GM18907 (cell line): Measurements from ENCODE around the gene PCDH10.
A peak's percentile ranks its signal among the peaks of the same experiment; 100 is the strongest.

Experiments
- ATAC-seq: cut with Tn5 transposase; IDR thresholded peaks from one replicate; pipeline ENCODE4 v1.9.1; 2021; ENCODE audit warnings: mild to moderate bottlenecking, moderate library complexity; ENCODE audit not compliant: unreplicated experiment

The PCDH10 gene

DNA sequence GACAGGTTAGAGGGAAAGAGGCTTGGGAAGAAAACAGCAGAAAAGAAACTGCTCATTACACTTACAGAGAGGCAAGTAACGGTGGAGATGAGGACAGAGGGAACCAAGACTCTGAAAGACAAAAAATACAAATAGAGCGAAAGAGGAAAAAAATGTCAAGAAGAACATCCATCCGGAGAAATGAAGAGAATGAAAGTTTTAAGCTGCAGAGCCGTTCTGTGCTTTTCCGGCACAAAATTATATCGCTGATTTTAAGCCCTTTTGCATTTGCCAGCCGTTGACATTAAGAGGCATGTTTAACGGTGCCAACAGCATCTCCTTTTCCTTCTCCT lies 236 bp downstream of the PCDH10 start:
- no peak for ATAC-seq

DNA sequence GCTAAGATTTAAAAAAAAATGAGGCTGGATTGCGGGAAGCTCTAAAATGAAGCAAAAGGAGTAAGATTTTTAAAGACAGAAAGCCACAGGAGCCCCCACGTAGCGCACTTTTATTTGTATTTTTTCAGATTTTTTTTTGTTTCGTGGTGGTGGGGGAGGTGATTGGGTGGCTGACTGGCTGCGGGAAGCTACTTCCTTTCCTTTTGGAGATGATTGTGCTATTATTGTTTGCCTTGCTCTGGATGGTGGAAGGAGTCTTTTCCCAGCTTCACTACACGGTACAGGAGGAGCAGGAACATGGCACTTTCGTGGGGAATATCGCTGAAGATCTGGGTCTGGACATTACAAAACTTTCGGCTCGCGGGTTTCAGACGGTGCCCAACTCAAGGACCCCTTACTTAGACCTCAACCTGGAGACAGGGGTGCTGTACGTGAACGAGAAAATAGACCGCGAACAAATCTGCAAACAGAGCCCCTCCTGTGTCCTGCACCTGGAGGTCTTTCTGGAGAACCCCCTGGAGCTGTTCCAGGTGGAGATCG lies 908 bp downstream of the PCDH10 start:
- no peak for ATAC-seq

DNA sequence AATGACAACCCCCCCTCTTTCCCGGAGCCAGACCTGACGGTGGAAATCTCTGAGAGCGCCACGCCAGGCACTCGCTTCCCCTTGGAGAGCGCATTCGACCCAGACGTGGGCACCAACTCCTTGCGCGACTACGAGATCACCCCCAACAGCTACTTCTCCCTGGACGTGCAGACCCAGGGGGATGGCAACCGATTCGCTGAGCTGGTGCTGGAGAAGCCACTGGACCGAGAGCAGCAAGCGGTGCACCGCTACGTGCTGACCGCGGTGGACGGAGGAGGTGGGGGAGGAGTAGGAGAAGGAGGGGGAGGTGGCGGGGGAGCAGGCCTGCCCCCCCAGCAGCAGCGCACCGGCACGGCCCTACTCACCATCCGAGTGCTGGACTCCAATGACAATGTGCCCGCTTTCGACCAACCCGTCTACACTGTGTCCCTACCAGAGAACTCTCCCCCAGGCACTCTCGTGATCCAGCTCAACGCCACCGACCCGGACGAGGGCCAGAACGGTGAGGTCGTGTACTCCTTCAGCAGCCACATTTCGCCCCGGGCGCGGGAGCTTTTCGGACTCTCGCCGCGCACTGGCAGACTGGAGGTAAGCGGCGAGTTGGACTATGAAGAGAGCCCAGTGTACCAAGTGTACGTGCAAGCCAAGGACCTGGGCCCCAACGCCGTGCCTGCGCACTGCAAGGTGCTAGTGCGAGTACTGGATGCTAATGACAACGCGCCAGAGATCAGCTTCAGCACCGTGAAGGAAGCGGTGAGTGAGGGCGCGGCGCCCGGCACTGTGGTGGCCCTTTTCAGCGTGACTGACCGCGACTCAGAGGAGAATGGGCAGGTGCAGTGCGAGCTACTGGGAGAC lies 1.6 kb downstream of the PCDH10 start:
- no peak for ATAC-seq

DNA sequence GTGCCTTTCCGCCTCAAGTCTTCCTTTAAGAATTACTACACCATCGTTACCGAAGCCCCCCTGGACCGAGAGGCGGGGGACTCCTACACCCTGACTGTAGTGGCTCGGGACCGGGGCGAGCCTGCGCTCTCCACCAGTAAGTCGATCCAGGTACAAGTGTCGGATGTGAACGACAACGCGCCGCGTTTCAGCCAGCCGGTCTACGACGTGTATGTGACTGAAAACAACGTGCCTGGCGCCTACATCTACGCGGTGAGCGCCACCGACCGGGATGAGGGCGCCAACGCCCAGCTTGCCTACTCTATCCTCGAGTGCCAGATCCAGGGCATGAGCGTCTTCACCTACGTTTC lies 2.2 kb downstream of the PCDH10 start:
- no peak for ATAC-seq

DNA sequence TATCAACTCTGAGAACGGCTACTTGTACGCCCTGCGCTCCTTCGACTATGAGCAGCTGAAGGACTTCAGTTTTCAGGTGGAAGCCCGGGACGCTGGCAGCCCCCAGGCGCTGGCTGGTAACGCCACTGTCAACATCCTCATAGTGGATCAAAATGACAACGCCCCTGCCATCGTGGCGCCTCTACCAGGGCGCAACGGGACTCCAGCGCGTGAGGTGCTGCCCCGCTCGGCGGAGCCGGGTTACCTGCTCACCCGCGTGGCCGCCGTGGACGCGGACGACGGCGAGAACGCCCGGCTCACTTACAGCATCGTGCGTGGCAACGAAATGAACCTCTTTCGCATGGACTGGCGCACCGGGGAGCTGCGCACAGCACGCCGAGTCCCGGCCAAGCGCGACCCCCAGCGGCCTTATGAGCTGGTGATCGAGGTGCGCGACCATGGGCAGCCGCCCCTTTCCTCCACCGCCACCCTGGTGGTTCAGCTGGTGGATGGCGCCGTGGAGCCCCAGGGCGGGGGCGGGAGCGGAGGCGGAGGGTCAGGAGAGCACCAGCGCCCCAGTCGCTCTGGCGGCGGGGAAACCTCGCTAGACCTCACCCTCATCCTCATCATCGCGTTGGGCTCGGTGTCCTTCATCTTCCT lies 2.7 kb downstream of the PCDH10 start:
- no peak for ATAC-seq

DNA sequence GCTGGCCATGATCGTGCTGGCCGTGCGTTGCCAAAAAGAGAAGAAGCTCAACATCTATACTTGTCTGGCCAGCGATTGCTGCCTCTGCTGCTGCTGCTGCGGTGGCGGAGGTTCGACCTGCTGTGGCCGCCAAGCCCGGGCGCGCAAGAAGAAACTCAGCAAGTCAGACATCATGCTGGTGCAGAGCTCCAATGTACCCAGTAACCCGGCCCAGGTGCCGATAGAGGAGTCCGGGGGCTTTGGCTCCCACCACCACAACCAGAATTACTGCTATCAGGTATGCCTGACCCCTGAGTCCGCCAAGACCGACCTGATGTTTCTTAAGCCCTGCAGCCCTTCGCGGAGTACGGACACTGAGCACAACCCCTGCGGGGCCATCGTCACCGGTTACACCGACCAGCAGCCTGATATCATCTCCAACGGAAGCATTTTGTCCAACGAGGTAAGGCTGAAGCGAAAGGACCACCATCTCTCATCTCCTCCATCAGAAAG lies 3.3 kb downstream of the PCDH10 start:
- no peak for ATAC-seq

DNA sequence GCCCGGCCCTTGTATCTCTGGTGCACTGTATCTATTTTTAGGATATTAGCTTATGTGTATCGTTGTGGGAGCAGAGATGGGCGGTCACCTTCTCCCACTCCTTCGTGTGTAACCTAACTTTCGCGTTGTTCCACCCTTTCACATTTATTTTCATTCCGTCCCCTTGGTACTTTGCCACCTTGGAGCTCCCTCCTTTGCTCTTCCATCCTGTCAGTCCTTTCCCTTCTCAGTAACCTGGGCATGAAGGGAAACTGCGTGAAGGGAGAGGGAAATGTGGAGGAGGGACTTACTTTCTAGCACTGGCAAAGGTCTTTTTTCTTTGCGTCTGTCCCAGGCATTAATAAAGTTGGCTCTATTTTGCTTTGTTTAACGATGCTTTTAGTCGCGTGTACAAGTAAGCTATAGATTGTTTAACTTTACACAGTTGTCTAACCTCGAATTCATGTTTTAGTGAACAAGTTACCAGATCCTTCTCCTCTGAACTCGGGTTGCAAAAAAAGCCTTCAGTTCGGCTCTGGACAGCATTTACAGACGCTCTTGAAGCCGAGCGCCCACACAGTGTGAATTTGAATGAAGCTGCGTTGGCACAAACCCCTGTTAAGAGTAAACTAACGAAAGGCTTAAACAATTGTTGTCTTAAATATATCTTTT lies 3.9 kb downstream of the PCDH10 start:
- no peak for ATAC-seq

DNA sequence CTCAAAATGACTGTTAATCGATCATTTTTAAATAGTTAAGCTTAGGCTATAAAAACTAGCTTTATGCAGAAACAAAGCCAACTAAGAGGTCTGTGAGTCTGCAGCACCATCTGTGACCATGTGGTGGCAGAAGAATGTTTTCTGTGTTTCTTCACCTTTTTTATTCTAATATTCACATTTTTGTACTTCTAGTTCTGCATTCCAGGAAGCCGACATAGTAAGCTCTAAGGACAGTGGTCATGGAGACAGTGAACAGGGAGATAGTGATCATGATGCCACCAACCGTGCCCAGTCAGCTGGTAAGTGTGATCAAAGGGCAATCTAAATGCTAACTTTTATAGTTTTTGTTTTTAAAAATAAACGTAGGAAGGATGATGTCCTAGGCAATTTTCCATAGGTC lies 5.6 kb downstream of the PCDH10 start:
- peak; percentile 46 for ATAC-seq

DNA sequence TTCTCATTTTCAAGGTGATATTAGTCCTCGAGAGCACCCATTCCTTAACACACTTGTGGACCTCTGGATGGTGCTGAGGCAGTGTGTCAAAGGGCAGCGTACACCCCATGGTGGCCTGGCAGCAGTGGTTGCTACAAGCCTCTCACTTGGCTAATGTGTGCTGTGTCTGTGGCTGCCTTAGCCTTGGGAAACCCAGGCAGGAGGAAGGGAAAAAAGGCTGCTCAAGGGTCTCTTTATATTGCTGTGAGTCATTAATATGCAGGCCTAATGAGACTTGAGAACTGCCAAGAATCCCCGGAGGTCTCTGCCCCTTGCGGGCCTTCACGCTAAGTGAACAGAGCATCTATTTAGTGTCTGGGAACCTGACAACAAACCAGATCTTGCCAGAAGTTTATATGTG lies 7.0 kb downstream of the PCDH10 start:
- no peak for ATAC-seq

DNA sequence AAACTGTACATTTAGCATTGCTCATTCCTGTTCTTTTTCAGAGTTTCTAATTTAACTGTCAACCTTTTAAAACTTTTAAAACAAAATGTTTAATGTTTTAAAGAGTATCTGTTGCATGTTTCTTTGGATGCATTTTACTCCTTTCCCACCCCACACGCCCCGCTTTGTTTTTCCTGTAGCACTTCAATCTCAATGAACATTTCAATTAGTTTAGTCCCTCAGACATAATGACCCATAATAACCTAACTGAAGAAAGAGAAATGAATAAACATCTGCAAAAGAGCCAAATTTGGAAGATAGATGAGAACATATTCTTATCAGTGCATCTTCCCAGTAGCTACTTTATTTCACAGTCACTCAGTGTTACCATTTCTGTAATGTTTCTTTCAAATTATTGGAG lies 7.5 kb downstream of the PCDH10 start:
- no peak for ATAC-seq

DNA sequence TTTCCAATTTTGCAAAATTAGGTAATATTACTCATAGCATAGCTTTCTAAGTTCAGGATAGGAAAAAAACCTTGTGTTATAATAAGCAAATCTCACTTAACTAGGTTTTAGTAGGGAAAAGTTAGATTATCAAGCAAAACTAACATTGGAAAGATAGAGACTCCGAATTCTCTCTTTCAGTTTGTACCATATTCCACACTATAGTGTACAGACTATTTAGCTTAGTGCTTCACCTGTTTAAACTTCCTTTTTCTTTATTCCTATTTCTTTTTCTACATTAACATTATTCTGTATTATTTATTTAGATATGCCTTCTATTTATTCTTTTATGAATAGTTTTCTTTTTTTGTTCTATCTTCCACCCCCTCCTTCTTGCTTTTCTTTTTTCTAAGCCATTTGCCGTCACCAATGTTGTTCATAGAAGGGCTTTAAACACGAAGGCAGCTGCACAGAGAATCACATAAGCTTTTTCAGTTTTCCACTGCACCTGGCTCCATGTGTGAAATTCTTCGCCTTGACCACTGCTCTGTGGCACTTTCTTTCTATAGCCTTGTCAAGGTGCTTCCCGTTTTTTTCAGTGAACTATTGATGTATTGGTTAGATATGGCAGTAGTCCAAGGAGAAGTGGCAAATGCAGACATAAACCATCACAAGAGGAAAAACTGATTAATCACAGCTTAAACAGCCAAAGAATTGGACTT lies 8.5 kb downstream of the PCDH10 start:
- no peak for ATAC-seq

DNA sequence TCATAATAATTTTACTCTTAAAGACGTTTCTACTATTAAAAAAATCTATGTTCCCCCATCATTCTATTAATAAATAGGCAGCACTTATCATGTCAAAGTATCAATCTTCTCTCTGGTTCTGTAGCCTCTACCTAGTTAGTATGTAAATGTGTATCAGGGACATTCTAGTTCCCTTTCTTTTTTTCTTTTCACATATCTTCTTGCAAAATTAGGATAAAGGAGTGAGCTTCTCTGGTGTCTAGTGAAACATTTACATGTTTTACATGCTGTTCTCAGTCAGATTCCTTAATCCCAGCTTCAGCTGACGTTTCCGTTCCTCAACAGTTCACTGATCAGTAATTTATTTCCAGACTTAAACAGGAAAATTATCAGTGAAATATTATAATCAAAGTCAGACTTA lies 11.8 kb downstream of the PCDH10 start:
- no peak for ATAC-seq

DNA sequence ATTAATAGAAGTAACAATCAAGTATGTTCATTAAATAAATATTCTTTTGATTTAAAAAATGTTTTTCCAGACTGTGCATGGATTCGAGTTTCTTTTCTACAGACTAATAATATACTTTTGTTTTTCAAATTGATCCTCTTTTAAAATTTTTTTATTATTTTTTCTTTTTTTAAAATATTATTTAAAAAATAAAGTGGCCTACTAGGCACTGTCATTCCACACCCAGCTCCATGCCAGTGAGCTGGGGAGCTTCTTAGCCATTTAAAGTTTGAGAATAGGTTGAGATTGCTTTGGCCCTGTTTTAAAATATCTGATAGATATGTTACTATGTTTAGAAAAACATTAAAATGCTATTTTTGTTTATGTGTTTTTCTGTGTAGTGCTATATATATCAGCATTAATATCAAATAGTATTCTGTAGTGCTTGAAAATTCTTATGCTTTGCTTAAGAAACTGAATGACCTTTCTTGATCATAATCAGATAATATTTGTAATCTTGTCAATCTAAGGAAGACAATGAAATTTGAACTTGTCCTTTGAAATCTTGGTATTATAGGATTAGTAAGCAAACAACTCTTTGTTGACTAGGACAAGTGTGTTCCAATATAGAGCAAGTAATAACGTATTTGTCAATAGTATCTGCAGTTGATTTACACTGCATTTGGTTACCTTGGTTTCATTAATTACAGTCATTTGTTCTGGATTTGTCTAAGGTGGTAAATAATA lies 12.6 kb downstream of the PCDH10 start:
- ATAC-seq: no peak

DNA sequence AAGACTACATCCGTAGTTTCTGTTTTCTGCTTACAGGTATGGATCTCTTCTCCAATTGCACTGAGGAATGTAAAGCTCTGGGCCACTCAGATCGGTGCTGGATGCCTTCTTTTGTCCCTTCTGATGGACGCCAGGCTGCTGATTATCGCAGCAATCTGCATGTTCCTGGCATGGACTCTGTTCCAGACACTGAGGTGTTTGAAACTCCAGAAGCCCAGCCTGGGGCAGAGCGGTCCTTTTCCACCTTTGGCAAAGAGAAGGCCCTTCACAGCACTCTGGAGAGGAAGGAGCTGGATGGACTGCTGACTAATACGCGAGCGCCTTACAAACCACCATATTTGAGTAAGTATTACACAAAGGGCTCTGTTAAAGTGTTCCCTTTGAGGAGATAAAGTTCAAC lies 13.8 kb downstream of the PCDH10 start:
- no peak for ATAC-seq

DNA sequence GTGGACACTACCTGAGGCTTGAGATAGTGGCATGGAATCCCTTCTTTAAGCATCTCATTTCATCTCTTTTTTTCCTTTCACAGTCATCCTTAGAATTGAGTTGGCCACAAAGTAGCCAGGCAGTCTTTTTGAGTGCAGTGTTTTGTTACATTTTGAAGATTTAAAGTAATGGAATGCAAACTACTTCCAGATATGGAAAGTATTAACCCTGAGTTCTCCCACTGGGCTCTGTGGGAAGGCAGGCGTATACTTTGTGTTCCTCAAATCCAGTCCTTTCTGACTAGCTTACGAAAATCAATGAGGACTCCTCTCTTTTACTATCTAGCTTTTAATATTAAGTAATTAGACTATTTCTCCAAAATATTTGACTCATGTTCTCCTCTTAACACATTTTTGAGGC lies 29.9 kb downstream of the PCDH10 start:
- ATAC-seq: no peak

DNA sequence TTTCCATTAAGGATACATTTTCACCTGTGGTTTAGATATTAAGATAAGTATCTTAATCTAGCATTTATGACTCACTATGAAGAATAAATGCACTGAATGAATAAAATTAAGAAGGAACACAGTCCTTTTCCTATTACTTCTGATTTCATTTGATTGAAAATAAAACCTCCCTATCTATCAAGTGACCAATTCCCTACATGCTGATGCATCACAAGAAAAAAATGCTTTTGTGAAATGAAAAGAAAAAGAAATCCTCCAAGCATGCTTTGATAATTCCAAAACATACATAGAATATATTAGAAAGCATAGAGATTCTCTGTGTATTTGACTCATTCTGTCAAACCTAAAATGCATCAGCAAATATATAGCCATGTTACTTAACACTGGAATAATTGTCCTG lies 37.1 kb downstream of the PCDH10 start:
- no peak for ATAC-seq

DNA sequence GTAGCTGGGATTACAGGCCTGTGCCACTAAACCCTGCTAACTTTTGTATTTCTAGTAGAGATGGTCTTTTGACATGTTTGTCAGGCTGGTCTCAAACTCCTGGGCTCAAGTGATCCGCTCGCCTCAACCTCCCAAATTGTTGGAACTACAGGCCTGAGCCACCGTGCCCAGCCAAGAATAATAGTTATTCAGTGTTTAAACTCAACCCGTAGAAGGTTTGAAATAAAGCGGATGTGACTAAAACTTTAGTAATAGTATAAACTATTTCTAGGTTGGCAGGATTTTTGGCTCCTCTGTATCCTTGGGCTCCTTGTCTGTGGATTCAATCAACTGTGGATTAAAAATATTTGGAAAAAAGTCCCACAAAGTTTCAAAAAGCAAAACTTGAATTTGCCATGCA lies 37.8 kb downstream of the PCDH10 start:
- ATAC-seq: no peak

DNA sequence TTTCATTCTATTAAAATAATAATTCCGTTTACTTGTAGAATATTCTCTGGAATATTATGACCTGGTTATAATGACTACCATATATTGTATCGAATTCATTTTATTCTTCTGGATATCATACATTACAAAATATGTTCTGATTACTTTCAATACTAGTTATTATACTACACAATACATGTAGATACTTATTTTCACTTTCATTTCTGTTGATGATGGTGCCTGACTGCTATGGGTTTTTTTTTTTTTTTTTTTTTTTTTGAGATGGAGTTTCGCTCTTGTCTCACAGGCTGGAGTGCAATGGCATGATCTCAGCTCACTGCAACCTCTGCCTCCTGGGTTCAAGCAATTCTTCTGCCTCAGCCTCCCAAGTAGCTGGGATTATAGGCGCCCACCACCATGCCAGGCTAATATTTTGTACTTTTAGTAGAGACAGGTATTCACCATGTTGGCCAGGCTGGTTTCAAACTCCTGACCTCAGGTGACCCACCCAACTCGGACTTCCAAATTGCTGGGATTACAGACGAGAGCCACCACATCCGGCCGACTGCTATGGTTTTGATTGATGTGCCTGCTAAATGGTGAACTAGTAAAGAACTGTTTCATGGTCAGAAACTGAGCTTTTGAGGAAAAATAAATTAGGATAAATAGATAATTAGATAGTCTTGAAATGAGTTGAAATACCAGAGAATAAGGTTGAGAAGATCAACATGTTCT lies 39.5 kb downstream of the PCDH10 start:
- ATAC-seq: no peak

DNA sequence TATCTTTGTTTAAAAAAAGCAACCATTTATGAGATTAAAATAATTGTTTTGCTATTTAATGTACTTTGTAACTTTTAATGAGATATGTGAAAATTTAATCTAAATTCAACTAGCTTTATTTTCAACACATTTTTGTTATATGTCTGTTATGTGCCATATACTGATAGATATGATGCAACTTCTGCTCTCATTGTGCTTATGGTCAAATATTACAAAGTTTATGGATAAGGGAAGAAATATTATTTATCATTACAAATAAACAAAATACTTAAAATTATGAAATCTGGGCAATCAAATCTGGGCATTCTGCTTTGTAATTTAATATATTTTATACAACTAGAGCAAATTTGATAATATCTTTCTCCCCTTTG lies 40.0 kb downstream of the PCDH10 start:
- no peak for ATAC-seq

DNA sequence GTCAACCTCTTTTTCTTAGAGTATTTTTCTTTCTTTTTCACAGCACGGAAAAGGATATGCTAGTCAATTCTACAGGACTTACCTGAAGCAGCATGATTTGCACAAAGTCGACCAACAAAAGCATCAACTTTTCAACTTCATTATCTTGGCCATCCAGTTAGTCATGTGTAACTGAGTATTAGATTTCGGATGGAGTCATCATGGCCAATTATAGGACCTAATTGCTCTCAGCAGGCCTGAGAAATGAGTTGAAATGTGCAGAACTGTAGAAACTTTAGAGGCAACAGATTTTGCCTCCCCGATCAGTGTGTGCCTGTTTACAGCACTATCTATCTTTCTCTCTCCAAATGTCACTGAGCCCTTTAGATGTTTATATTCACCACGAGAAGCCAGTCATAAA lies 41.0 kb downstream of the PCDH10 start:
- no peak for ATAC-seq
